ENCODE measurements around the gene CBFA2T3.
"Not testable (repeated sequence)": the region's sequence is repeated elsewhere in the genome, so short reads cannot be mapped to it uniquely, and the experiment has no call there.

CBFA2T3 gene

DNA sequence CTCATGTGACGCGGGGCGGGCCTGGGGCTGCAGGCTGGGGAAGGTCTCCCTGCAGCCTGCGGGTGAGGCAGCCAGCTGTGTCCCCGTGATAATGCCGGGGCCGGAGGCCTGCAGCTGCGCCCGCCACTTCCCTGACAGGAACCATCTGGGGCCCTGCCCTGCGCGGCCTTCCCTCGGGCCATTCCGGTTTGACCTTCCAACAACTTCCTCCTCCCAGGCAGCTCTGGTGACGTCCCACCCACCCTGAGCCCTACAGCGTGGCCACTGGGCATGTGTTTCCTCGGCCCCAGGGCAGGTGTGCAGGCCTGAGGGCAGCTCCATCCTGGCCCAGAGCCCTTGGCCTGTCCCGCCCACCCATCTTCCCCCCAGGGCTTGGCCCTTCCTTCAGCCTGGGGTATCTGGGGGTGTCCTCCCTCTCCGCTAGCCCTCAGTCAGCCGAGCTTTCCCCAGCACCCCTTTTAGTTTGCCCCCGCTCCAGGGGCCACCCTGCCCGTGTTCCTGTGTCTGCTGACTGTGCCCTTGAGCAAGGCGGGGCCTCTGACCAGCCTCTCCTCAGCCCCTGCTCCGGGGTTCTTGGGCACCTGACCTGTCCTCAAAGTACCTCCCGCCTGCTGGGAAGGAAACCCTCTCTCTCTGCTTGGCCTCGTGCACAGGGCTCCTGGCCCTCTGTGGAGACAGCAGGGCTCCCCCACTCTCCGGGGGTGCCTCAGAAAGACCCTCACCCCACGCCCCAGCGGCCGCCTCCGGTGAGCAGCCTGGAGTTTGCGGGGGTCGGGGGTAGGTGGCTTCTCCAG, at the start of gene CBFA2T3:
Gene CBFA2T3 (minus strand): TSS at position 190 of the 794 bp plus-strand sequence. CDS start 400 bp downstream, outside the sequence.
- DNase-seq (ENCODE audit: low read depth) = no peak
- H3K4me3 ChIP-seq (ENCODE audit: low read depth, low read length) = no peak within 1 kb of the TSS

DNA sequence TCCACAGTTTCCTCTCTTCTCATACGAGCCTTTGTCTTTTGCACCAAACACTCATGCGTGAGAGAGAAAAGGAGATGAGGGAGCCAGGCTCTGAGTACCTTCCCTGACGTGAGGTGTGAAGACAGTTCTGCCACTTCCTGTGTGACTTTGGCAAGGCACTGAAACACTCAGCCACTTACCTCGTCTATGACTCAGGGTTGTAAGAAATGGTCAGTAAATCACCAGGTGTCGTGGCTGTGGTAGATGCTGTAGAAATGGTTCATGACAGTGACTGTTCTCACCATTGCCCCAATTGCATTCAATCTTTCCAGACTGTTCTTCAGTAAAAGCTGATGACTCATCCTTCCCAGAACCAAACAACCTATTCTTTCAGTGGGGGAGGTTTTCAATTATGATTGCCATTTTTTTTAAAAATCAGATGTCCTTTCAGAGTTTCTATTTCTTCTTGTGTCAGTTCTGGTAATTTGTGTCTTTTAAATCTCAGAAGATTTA, 49.2 kb upstream of the CBFA2T3 start:
- H3K4me3 ChIP-seq (ENCODE audit: low read depth, low read length) = no peak overlapping the region
- no peak for DNase-seq (ENCODE audit: low read depth)

DNA sequence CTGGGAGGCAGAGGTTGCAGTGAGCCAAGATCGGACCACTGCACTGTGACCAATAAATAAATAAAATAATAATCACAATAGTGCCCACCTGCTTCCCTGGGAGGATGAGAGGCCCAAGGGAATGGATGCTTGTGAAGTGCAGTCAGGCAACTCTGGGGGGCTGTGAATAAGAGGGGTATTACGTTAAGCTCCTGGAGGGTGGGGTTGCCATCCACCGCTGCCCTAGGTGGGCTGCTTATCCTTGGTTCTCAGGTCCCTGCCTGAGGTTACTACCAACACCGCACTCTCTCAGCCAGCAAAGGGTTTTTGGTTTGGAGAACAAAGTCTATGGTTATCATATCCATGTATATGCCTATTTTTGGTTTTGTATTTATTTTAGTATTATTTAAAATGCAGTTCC, 48.6 kb upstream of the CBFA2T3 start:
- no peak overlapping the region for H3K4me3 ChIP-seq (ENCODE audit: low read depth, low read length)

DNA sequence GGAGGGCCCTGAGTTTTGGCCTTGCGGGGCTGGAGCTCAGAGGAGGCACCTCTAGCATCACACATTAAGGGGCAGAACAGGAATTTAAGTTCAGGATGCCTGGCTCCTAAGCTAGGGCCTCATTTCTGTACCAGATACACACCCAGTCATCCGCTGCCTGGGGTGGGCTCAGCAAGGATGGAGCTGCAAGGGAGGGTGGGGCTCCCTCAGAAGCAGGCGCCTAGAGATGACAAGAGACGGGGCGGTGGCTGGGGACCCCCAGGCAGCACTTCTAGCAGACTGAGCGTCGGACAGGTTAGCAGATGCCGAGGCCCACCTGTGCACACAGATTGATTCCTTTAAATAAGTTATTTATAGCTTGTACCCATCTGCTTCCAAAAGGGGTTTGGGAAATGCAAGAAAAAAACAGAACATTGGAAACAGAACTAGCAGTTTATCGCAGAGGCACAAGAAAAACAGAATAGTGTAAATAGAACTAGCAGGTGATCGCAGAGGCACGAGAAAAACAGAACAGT, 47.6 kb upstream of the CBFA2T3 start:
- no peak for DNase-seq (ENCODE audit: low read depth)
- H3K4me3 ChIP-seq (ENCODE audit: low read depth, low read length) = no peak overlapping the region

More for the DNA sequence above, 48.6 kb upstream of the CBFA2T3 start:
- DNase-seq (ENCODE audit: low read depth) = no peak

- no peak for DNase-seq (ENCODE audit: low read depth)
- no peak overlapping the region for H3K4me3 ChIP-seq (ENCODE audit: low read depth, low read length)
These were observed 46.9 kb upstream of the CBFA2T3 start for GRCh38 chr16:89023621-89024511.

- H3K4me3 ChIP-seq (ENCODE audit: low read depth, low read length) = no peak overlapping the region
- no peak for DNase-seq (ENCODE audit: low read depth)
These were observed 46.1 kb upstream of the CBFA2T3 start for GRCh38 chr16:89023151-89023551.

GRCh38 chr16:89022051-89022836, 45.2 kb upstream of the CBFA2T3 start:
- no peak overlapping the region for H3K4me3 ChIP-seq (ENCODE audit: low read depth, low read length)
- DNase-seq (ENCODE audit: low read depth) = no peak

- DNase-seq (ENCODE audit: low read depth) = no peak
- H3K4me3 ChIP-seq (ENCODE audit: low read depth, low read length) = no peak overlapping the region
These were observed 44.1 kb upstream of the CBFA2T3 start for GRCh38 chr16:89020925-89021595.

- DNase-seq (ENCODE audit: low read depth) = no peak
- H3K4me3 ChIP-seq (ENCODE audit: low read depth, low read length) = no peak overlapping the region
These were observed 43.3 kb upstream of the CBFA2T3 start for GRCh38 chr16:89020068-89020924.

- no peak overlapping the region for H3K4me3 ChIP-seq (ENCODE audit: low read depth, low read length)
- no peak for DNase-seq (ENCODE audit: low read depth)
These were observed 42.5 kb upstream of the CBFA2T3 start for GRCh38 chr16:89019511-89019910.

DNA sequence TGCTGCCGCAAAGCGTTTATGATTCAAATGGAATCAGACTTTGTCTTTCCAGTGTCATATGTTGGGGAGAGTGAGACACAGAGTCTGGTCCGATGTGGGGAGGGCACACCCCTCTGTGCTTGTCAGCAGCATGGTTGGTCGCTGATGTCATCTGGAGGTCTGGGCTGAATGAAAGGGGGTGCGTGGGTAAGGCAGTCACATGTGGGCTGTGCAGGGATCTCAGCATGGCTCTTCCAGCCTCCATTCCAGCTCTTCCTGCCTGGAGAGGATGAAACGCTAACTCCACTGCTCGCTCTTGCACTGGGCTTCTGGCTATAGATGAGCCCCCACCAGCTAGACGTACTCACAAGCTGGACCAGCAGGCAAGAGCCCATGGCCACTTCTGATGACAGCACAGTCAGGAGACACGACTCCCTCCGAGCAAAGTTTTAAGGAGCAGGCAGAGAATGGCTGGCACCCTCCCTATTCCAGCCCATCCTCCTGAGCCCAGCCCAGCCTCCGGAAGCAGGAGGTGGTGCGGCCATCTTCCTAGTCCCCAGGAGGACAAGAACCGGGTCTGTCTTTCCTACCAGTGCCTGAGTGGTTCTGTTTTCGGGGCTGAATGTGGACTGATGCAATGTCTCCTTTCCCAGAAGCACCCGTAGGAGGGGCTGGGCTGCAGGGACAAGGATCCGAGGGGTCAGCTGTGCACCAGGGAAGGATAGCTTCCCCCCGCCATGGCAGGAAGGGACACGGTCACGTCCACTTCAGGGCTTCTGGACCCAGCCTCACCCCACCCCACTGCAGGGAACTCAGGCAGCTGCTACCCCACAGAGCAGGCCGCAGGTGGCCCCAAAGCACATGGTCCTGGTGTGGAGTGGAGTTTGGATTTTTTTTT, 41.5 kb upstream of the CBFA2T3 start:
- no peak for DNase-seq (ENCODE audit: low read depth)

DNA sequence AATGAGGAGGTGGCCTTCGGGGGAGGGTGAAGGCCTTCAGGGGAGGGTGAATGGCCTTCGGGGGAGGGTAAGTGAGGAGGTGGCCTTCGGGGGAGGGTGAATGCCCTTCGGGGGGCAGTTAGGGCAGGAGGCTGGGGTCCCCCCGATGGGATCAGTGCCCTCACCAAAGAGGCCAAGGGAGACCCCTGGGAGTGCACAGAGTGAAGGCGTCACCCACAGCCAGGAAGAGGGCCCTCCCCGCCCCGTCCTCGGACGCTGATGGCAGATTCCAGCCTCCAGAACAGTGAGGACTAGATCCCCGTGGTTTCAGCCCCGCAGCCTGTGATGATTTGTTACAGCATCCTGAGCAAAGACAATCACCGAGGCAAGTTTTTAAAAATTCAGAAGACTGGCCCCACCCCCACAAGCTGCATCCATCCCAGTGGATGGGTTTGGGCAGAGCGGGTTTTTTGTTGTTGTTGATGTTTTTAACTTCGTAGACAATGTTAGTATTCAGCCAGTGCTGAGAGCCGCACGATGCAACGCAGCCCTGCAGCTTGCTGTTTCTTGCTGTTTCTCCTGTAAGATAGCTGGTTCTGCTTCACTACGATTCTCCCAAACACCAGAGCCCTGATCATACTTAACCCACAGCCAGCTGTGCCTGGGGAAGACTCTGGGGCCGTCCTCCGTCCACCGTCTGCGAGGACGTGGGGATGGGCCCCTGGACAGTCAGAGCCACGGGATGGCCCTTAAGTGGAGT, 40.7 kb upstream of the CBFA2T3 start:
- no peak overlapping the region for H3K4me3 ChIP-seq (ENCODE audit: low read depth, low read length)
- no peak for DNase-seq (ENCODE audit: low read depth)

More for the DNA sequence above, 41.5 kb upstream of the CBFA2T3 start:
- H3K4me3 ChIP-seq (ENCODE audit: low read depth, low read length) = no peak overlapping the region

DNA sequence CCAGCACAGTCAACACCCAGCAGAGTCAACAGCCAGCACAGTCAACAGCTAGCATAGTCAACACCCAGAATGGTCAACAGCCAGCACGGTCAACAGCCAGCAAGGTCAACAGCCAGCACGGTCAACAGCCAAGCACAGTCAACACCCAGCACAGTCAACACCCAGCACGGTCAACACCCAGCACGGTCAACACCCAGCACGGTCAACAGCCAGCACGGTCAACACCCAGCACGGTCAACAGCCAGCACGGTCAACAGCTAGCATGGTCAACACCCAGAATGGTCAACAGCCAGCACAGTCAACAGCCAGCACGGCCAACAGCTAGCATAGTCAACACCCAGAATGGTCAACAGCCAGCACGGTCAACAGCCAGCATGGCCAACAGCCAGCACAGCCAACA, 39.6 kb upstream of the CBFA2T3 start:
- not testable (repeated sequence) for H3K4me3 ChIP-seq (ENCODE audit: low read depth, low read length); DNase-seq (ENCODE audit: low read depth)

- H3K4me3 ChIP-seq (ENCODE audit: low read depth, low read length) = no peak overlapping the region
- DNase-seq (ENCODE audit: low read depth) = no peak
These were observed 38.4 kb upstream of the CBFA2T3 start for GRCh38 chr16:89015271-89015859.

DNA sequence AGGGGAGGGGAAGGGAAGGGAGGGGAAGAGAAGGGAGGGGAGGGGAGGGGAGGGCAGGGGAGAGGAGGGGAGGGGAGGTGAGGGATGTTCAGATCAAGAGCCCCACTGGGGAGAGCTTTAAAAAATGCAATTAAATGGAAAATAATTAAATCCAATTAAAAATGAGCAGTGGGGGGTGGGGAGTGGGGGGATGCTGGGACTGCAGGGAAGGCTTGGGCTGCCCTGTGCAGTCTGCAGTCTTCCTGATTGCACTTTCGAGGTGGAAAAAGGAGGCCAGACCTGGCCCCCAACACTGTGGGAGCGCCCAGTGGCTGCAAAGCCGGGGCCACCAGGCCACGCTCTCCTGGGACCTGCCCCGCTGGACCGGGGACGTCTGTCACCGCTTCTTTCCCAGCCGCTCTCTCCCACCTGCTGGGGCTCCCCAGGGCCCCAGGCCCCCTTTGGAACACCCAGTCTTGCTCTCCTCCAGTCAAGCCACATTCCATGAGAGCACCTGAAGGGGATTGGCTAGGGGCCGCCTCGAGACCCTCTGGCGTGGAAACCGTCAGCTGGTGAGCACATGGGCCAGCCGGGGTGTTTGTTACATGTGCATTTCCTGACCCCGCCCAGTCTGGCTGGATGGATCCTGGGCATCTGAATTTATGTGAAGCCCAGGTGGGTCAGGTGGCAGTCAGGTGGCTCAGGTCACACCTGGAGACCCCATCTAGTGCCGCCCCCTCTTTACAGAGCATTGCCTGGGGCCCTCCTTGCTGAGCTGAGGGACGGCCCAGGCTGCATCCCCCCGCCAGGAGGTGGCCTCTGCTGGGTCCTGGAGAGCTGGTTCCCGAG, 37.6 kb upstream of the CBFA2T3 start:
- DNase-seq (ENCODE audit: low read depth) = no peak

More for the DNA sequence above, 37.6 kb upstream of the CBFA2T3 start:
- no peak overlapping the region for H3K4me3 ChIP-seq (ENCODE audit: low read depth, low read length)

All from skeletal muscle cell (primary cell).